K562 (cell line): Measurements from ENCODE around the gene PPP1R10. TPM values are rescaled to one million over a fixed set of nuclear protein-coding genes. Genes with fewer than 3 reads are reported as not detected.

ENCODE experiments used
- BCL6 ChIP-seq: fragments of 250-450 bp; sonication (Bioruptor Pico); IDR thresholded peaks from 2 replicates; pipeline ENCODE4 v1.4.0; 2020
- DLX4 ChIP-seq: fragments of 250-450 bp; sonication (Bioruptor Pico); IDR thresholded peaks from 2 replicates; pipeline ENCODE4 v1.6.1; 2021; ENCODE audit warnings: mild to moderate bottlenecking
- ELF2 ChIP-seq: fragments of 250-450 bp; sonication (Bioruptor Pico); IDR thresholded peaks from 2 replicates; pipeline ENCODE4 v1.5.0; 2021; ENCODE audit warnings: mild to moderate bottlenecking
- ESRRB ChIP-seq: fragments of 250-450 bp; sonication (Bioruptor Pico); IDR thresholded peaks from 2 replicates; pipeline ENCODE4 v1.5.0; 2020; ENCODE audit warnings: mild to moderate bottlenecking, moderate library complexity, borderline replicate concordance
- FOXM1 ChIP-seq, 2 experiments: fragments of 450-650 bp in 1 of 2; sonication (generic) in 1 of 2; formaldehyde crosslinking in 1 of 2; IDR thresholded peaks; 2 replicates each; pipeline versions ENCODE4 v1.6.1 to v1.9.0; 2017 to 2022; ENCODE audit warnings: low read depth in 2 of 2, mild to moderate bottlenecking in 2 of 2, missing genetic modification reagents in 1 of 2, moderate library complexity in 1 of 2
- GATA2 ChIP-seq: sonication (generic); formaldehyde crosslinking; IDR thresholded peaks from 2 replicates; pipeline ENCODE4 v1.4.0; 2020; ENCODE audit warnings: mild to moderate bottlenecking, missing genetic modification reagents
- KLF6 ChIP-seq: fragments of 250-450 bp; sonication (Bioruptor Pico); IDR thresholded peaks from 2 replicates; pipeline ENCODE4 v1.4.0; 2020; ENCODE audit warnings: mild to moderate bottlenecking, moderate library complexity, borderline replicate concordance
- LCOR ChIP-seq: sonication (generic); formaldehyde crosslinking; IDR thresholded peaks from 2 replicates; pipeline ENCODE4 v1.8.0; 2022; ENCODE audit warnings: mild to moderate bottlenecking, missing genetic modification reagents
- MEF2A ChIP-seq: IDR thresholded peaks from 2 replicates; pipeline ENCODE4 v1.6.1; 2011; ENCODE audit warnings: low read depth, mild to moderate bottlenecking, low read length, moderate library complexity; ENCODE audit not compliant: control insufficient read depth
- NFIC ChIP-seq: fragments of 450-650 bp; IDR thresholded peaks from 2 replicates; pipeline ENCODE4 v1.6.1; 2017; ENCODE audit warnings: mild to moderate bottlenecking, inconsistent platforms
- POLR2H ChIP-seq: IDR thresholded peaks from 2 replicates; pipeline ENCODE4 v1.6.1; 2016; ENCODE audit warnings: missing genetic modification characterization, low read depth, mild to moderate bottlenecking, control low read depth, missing compliant biosample characterization, moderate library complexity
- RB1 ChIP-seq: fragments of 450-650 bp; IDR thresholded peaks from 2 replicates; pipeline ENCODE4 v1.6.1; 2017; ENCODE audit warnings: low read depth, mild to moderate bottlenecking
- SIN3A ChIP-seq, 2 experiments: fragments of 150-350 bp in 1 of 2; IDR thresholded peaks; 2 replicates each; pipeline ENCODE4 v1.6.1; 2011 to 2016; ENCODE audit warnings: borderline replicate concordance in 2 of 2, low read depth in 2 of 2, low read length in 2 of 2, mild to moderate bottlenecking in 2 of 2, moderate library complexity in 2 of 2; ENCODE audit not compliant: control insufficient read depth in 1 of 2
- SMAD3 ChIP-seq: fragments of 450-650 bp; formaldehyde crosslinking; conservative IDR thresholded peaks from 2 replicates; pipeline ENCODE4 v1.4.0; 2020; ENCODE audit warnings: mild to moderate bottlenecking
- SMARCA5 ChIP-seq: fragments of 450-650 bp; IDR thresholded peaks from 2 replicates; pipeline ENCODE4 v1.6.1; 2016
- SMARCE1 ChIP-seq: fragments of 450-650 bp; IDR thresholded peaks from 2 replicates; pipeline ENCODE4 v1.7.1; 2016; ENCODE audit warnings: mild to moderate bottlenecking
- SRF ChIP-seq, 2 experiments: fragments of 250-450, 450-650 bp in 1 of 2; sonication (Bioruptor Pico) in 1 of 2; sonication (generic) in 1 of 2; formaldehyde crosslinking; IDR thresholded peaks; 2 replicates each; pipeline versions ENCODE4 v1.5.0 to v1.5.1; 2020 to 2022; ENCODE audit warnings: mild to moderate bottlenecking in 1 of 2, missing genetic modification reagents in 1 of 2
- SUPT5H ChIP-seq: fragments of 450-650 bp; IDR thresholded peaks from 2 replicates; pipeline ENCODE4 v1.6.1; 2016
- TSC22D4 ChIP-seq: fragments of 450-650 bp; IDR thresholded peaks from 2 replicates; pipeline ENCODE4 v1.6.1; 2016; ENCODE audit warnings: missing genetic modification characterization, missing biosample characterization, control low read depth
- USF2 ChIP-seq: sonication (generic); formaldehyde crosslinking; IDR thresholded peaks from 2 replicates; pipeline ENCODE4 v1.5.0; 2020; ENCODE audit warnings: missing genetic modification reagents
- ZC3H11A ChIP-seq: IDR thresholded peaks from 2 replicates; pipeline ENCODE4 v1.6.1; 2012; ENCODE audit warnings: low read depth, low read length, improper control_type of control experiment
- ZC3H8 ChIP-seq: fragments of 450-650 bp; IDR thresholded peaks from 2 replicates; pipeline ENCODE4 v1.6.1; 2017
- ZNF384 ChIP-seq: IDR thresholded peaks from 2 replicates; pipeline ENCODE4 v1.6.1; 2012; ENCODE audit warnings: low read depth, low read length, improper control_type of control experiment
- ZNF408 ChIP-seq: fragments of 250-450 bp; sonication (Bioruptor Pico); IDR thresholded peaks from 2 replicates; pipeline ENCODE4 v1.4.0; 2020; ENCODE audit warnings: low read depth, mild to moderate bottlenecking, moderate library complexity
- ZNF445 ChIP-seq: fragments of 250-450 bp; sonication (Bioruptor Pico); IDR thresholded peaks from 2 replicates; pipeline ENCODE4 v1.4.0; 2020; ENCODE audit warnings: low read depth, mild to moderate bottlenecking, moderate library complexity
- ZNF57 ChIP-seq: fragments of 450-650 bp; formaldehyde crosslinking; IDR thresholded peaks from 2 replicates; pipeline ENCODE4 v1.4.0; 2020; ENCODE audit warnings: mild to moderate bottlenecking, moderate library complexity
- ZNF583 ChIP-seq: fragments of 250-450 bp; sonication (Bioruptor Pico); IDR thresholded peaks from 2 replicates; pipeline ENCODE4 v1.4.0; 2020
- ZNF699 ChIP-seq: fragments of 250-450 bp; sonication (Bioruptor Pico); IDR thresholded peaks from 2 replicates; pipeline ENCODE4 v1.8.0; 2021; ENCODE audit warnings: mild to moderate bottlenecking, moderate library complexity; ENCODE audit not compliant: insufficient replicate concordance
- ZNF778 ChIP-seq: fragments of 450-650 bp; formaldehyde crosslinking; IDR thresholded peaks from 2 replicates; pipeline ENCODE4 v1.4.0; 2020; ENCODE audit warnings: mild to moderate bottlenecking, moderate library complexity
- polyA plus RNA-seq, 8 experiments: library from polyadenylated mRNA; depleted of rRNA in 4 of 8; stranded (reverse) in 5 of 8; unstranded in 3 of 8; fragments of >200 nt; fragmentation: Nextera tagmentation in 2 of 8; fragmentation: Illumina TruSeq in 1 of 8; extraction: Ambion mirVana in 2 of 8; extraction: Trizol in 1 of 8; gene quantifications; 2 replicates each; pipeline versions ENCODE4 v1.2.1 to v1.2.3, GENCODE V29; 2011 to 2014; ENCODE audit warnings: inconsistent platforms in 1 of 8, missing spikeins in 1 of 8
- total RNA-seq, 7 experiments: library from RNA; depleted of rRNA in 6 of 7; stranded (reverse); fragments of >200 nt in 6 of 7; fragmentation: Illumina TruSeq in 2 of 7; extraction: Trizol in 2 of 7; gene quantifications; 2 replicates each; pipeline versions ENCODE4 v1.2.1 to v1.2.3, GENCODE V29; 2011 to 2021; ENCODE audit warnings: low replicate concordance in 1 of 7

Gene PPP1R10
- total and polyA plus RNA-seq, 9 of the 15 experiments (the other 6 are each of a cell fraction or from before 2014, with no cell fraction given): 14.1 to 65.5 (median 32.6) TPM

- TF ChIP-seq ZNF408 (CRISPR knock-in tag) (no peak), GATA2 (CRISPR knock-in tag) (no peak), ZNF445 (CRISPR knock-in tag) (no peak), BCL6 (CRISPR knock-in tag) (no peak), SRF (CRISPR knock-in tag; IDR thresholded peaks at IDR 0.05) (peak in 1 of 2 experiments; percentile 57; a peak in 2 of 4 replicates), SIN3A (IDR thresholded peaks at IDR 0.05; ENCODE audit: borderline replicate concordance in 2 of 2, control insufficient read depth in 1 of 2, low read depth in 2 of 2, low read length in 2 of 2) (peak in 1 of 2 experiments; percentile 66; a peak in 2 of 4 replicates), ZNF384 (no peak), ZNF699 (CRISPR knock-in tag) (no peak), DLX4 (no peak), FOXM1 (IDR thresholded peaks at IDR 0.05; ENCODE audit: low read depth) (no peak), FOXM1 (CRISPR knock-in tag; IDR thresholded peaks at IDR 0.05; ENCODE audit: low read depth) (peak; percentile 44; the same call in 1 of the 2 replicates), ESRRB (CRISPR knock-in tag) (no peak), KLF6 (CRISPR knock-in tag) (no peak), RB1 (peak; percentile 53; the same call in 1 of the 2 replicates), SUPT5H (peak; percentile 85), MEF2A (no peak), USF2 (no peak), NFIC (no peak; the same call in 1 of the 2 replicates), POLR2H (tag) (peak; percentile 50; the same call in 1 of the 2 replicates), SMARCE1 (no peak), ZNF778 (CRISPR knock-in tag) (no peak), ELF2 (CRISPR knock-in tag) (no peak), ZNF583 (CRISPR knock-in tag) (peak; percentile 50; the same call in 1 of the 2 replicates), TSC22D4 (no peak), ZC3H8 (no peak), SMAD3 (CRISPR knock-in tag) (no peak), SMARCA5 (no peak), ZNF57 (CRISPR knock-in tag) (no peak), ZC3H11A (no peak), LCOR (CRISPR knock-in tag) (0 out of 2 replicates have a peak, but pooled peaks have one; percentile 30)
Observed at GRCh38 chr6:30647242-30648116, 30.4 kb upstream of the PPP1R10 start (continued).
